ENCODE data around the gene C22orf15.

C22orf15 gene

DNA sequence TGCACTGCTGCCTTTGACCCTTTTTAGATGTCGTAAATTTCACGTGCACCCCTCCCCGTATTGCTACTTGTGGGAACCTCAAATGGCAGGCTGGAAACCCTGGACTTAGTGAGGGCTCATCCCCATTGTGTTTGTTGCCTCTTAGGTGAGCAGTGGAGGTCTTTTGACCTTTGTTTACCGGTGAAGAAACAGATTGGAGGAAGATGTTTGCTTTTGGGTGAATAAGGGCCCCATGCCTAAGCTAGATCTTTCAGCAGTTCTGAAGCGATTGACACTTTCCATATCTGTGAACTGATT, 24.8 kb downstream of the C22orf15 start:
- TF ChIP-seq CREB1 (IDR thresholded peaks at IDR 0.05; ENCODE audit: low read depth) (no peak), TAF1 (IDR thresholded peaks at IDR 0.05; ENCODE audit: low read depth) (no peak), ZBTB7A (IDR thresholded peaks at IDR 0.05; ENCODE audit: low read depth) (no peak), RAD21 (IDR thresholded peaks at IDR 0.05; ENCODE audit: low read depth) (no peak), FOXM1 (IDR thresholded peaks at IDR 0.05; ENCODE audit: borderline replicate concordance, low read depth) (no peak), EGR1 (IDR thresholded peaks at IDR 0.05) (no peak), EP300 (IDR thresholded peaks at IDR 0.05; ENCODE audit: borderline replicate concordance) (no peak)

DNA sequence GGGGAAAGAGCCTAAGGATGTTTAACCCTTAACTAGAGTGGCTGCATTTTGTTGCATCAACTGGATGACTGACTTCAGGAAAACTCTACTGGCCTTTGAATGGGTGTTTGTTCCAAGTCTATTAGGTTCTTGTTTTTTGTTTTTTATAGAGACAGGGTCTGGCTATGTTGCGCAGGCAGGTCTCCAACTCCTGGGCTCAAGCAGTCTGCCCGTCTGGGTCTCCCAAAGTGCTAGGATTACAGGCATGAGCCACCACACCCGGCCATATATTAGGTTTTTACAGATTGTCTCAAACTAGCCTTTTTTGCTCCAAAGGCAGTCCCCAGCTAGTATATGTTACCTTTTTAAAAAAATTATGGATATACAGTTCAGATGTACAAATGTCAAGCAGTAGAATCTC, 25.1 kb downstream of the C22orf15 start:
- TF ChIP-seq CEBPB (IDR thresholded peaks at IDR 0.05) (no peak), EGR1 (IDR thresholded peaks at IDR 0.05) (no peak), MAX (IDR thresholded peaks at IDR 0.05) (no peak), CREB1 (IDR thresholded peaks at IDR 0.05; ENCODE audit: low read depth) (no peak), TEAD4 (IDR thresholded peaks at IDR 0.05) (no peak), YY1 (IDR thresholded peaks at IDR 0.05; ENCODE audit: low read depth) (no peak), NFIC (IDR thresholded peaks at IDR 0.05) (no peak), FOXM1 (IDR thresholded peaks at IDR 0.05; ENCODE audit: borderline replicate concordance, low read depth) (no peak), EP300 (IDR thresholded peaks at IDR 0.05; ENCODE audit: borderline replicate concordance) (no peak), ZBTB7A (IDR thresholded peaks at IDR 0.05; ENCODE audit: low read depth) (no peak), USF1 (IDR thresholded peaks at IDR 0.05) (no peak), TAF1 (IDR thresholded peaks at IDR 0.05; ENCODE audit: low read depth) (no peak), RAD21 (IDR thresholded peaks at IDR 0.05; ENCODE audit: low read depth) (no peak), TCF12 (IDR thresholded peaks at IDR 0.05; ENCODE audit: low read depth) (no peak)
- TF ChIP-seq, protein P1, sequence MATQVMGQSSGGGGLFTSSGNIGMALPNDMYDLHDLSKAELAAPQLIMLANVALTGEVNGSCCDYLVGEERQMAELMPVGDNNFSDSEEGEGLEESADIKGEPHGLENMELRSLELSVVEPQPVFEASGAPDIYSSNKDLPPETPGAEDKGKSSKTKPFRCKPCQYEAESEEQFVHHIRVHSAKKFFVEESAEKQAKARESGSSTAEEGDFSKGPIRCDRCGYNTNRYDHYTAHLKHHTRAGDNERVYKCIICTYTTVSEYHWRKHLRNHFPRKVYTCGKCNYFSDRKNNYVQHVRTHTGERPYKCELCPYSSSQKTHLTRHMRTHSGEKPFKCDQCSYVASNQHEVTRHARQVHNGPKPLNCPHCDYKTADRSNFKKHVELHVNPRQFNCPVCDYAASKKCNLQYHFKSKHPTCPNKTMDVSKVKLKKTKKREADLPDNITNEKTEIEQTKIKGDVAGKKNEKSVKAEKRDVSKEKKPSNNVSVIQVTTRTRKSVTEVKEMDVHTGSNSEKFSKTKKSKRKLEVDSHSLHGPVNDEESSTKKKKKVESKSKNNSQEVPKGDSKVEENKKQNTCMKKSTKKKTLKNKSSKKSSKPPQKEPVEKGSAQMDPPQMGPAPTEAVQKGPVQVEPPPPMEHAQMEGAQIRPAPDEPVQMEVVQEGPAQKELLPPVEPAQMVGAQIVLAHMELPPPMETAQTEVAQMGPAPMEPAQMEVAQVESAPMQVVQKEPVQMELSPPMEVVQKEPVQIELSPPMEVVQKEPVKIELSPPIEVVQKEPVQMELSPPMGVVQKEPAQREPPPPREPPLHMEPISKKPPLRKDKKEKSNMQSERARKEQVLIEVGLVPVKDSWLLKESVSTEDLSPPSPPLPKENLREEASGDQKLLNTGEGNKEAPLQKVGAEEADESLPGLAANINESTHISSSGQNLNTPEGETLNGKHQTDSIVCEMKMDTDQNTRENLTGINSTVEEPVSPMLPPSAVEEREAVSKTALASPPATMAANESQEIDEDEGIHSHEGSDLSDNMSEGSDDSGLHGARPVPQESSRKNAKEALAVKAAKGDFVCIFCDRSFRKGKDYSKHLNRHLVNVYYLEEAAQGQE (IDR thresholded peaks at IDR 0.05; ENCODE audit: low read depth): no peak

- no peak for TF ChIP-seq TEAD4 (IDR thresholded peaks at IDR 0.05)
- TF ChIP-seq EGR1 (IDR thresholded peaks at IDR 0.05): no peak
- no peak for TF ChIP-seq CEBPB (IDR thresholded peaks at IDR 0.05)
- TF ChIP-seq EP300 (IDR thresholded peaks at IDR 0.05; ENCODE audit: borderline replicate concordance): no peak
- TF ChIP-seq NFIC (IDR thresholded peaks at IDR 0.05): no peak
- TF ChIP-seq, protein P1 (IDR thresholded peaks at IDR 0.05; ENCODE audit: low read depth): no peak
- TF ChIP-seq FOXM1 (IDR thresholded peaks at IDR 0.05; ENCODE audit: borderline replicate concordance, low read depth): no peak
- no peak for TF ChIP-seq USF1 (IDR thresholded peaks at IDR 0.05)
- TF ChIP-seq TAF1 (IDR thresholded peaks at IDR 0.05; ENCODE audit: low read depth): no peak
- no peak for TF ChIP-seq ZBTB7A (IDR thresholded peaks at IDR 0.05; ENCODE audit: low read depth)
- TF ChIP-seq YY1 (IDR thresholded peaks at IDR 0.05; ENCODE audit: low read depth): no peak
- TF ChIP-seq MAX (IDR thresholded peaks at IDR 0.05): no peak
These were observed 26.3 kb downstream of the C22orf15 start for GRCh38 chr22:23789121-23789520.

GRCh38 chr22:23789638-23790037, 26.8 kb downstream of the C22orf15 start:
- no peak for TF ChIP-seq ZBTB7A (IDR thresholded peaks at IDR 0.05; ENCODE audit: low read depth)
- TF ChIP-seq, protein P1 (IDR thresholded peaks at IDR 0.05; ENCODE audit: low read depth): no peak
- TF ChIP-seq CEBPB (IDR thresholded peaks at IDR 0.05): no peak
- no peak for TF ChIP-seq CREB1 (IDR thresholded peaks at IDR 0.05; ENCODE audit: low read depth)
- no peak for TF ChIP-seq EP300 (IDR thresholded peaks at IDR 0.05; ENCODE audit: borderline replicate concordance)
- TF ChIP-seq RAD21 (IDR thresholded peaks at IDR 0.05; ENCODE audit: low read depth): no peak
- TF ChIP-seq EGR1 (IDR thresholded peaks at IDR 0.05): no peak
- no peak for TF ChIP-seq FOXM1 (IDR thresholded peaks at IDR 0.05; ENCODE audit: borderline replicate concordance, low read depth)
- TF ChIP-seq TCF12 (IDR thresholded peaks at IDR 0.05; ENCODE audit: low read depth): no peak
- TF ChIP-seq TAF1 (IDR thresholded peaks at IDR 0.05; ENCODE audit: low read depth): no peak
- TF ChIP-seq TEAD4 (IDR thresholded peaks at IDR 0.05): no peak
- no peak for TF ChIP-seq MAX (IDR thresholded peaks at IDR 0.05)
- no peak for TF ChIP-seq NFIC (IDR thresholded peaks at IDR 0.05)
- no peak for TF ChIP-seq USF1 (IDR thresholded peaks at IDR 0.05)
- TF ChIP-seq YY1 (IDR thresholded peaks at IDR 0.05; ENCODE audit: low read depth): no peak
